ENCODE data around the gene CFAP97. TPM values are rescaled to one million over a fixed set of nuclear protein-coding genes. Genes with fewer than 3 reads are reported as not detected.

The CFAP97 gene
- total and polyA plus RNA-seq, 2 donors (not counting 1 experiment from before 2014, with no cell fraction given): 11.3 to 32.0 TPM

DNA sequence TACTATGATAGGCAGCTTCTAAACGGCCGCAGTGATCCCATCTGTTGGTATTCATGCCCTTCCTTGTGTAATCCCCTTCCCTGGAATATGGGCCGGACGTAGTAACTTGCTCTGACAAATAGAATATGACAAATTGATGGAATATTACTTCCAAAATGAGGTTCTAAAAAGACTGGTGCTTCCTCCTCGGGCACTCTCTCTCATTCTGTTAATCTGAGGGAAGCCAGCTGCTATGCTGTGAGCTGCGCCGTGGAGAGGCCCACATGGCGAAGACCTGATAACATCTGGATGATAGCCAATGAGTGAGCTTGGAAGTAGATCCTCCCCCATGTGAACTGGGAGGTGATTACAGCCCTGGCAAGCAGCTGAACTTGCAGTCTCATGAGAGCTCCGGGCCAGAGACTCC lies 88.0 kb downstream of the CFAP97 start:
- H3K4me1 ChIP-seq (ENCODE audit: control insufficient read depth in 2 of 2, insufficient read depth in 2 of 2, low read length in 2 of 2): no peaks in the 10 kb centered on the region
- no peak for TF ChIP-seq EZH2 (IDR thresholded peaks at IDR 0.05; ENCODE audit: borderline replicate concordance, insufficient read depth, low read depth, low read length, poor library complexity, severe bottlenecking)
- TF ChIP-seq, protein P1, sequence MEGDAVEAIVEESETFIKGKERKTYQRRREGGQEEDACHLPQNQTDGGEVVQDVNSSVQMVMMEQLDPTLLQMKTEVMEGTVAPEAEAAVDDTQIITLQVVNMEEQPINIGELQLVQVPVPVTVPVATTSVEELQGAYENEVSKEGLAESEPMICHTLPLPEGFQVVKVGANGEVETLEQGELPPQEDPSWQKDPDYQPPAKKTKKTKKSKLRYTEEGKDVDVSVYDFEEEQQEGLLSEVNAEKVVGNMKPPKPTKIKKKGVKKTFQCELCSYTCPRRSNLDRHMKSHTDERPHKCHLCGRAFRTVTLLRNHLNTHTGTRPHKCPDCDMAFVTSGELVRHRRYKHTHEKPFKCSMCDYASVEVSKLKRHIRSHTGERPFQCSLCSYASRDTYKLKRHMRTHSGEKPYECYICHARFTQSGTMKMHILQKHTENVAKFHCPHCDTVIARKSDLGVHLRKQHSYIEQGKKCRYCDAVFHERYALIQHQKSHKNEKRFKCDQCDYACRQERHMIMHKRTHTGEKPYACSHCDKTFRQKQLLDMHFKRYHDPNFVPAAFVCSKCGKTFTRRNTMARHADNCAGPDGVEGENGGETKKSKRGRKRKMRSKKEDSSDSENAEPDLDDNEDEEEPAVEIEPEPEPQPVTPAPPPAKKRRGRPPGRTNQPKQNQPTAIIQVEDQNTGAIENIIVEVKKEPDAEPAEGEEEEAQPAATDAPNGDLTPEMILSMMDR (IDR thresholded peaks at IDR 0.05): no peak
- no peaks in the 10 kb centered on the region for H4K20me1 ChIP-seq (ENCODE audit: control insufficient read depth, insufficient read depth, low read length, poor library complexity, severe bottlenecking)
- no peak overlapping the region for H3K4me3 Mint-ChIP-seq
- ATAC-seq (ENCODE audit: low read depth): no peak
- peaks cover 0 to 5% (median 0%) of the 10 kb centered on the region in 4 experiments for H3K27me3 ChIP-seq (replicated peaks in 1 of 4; ENCODE audit: control extremely low read depth in 1 of 4, control insufficient read depth in 3 of 4, insufficient read depth in 4 of 4, low read length in 3 of 4)
- POLR2A ChIA-PET: no interaction called here
- H3K27me3 Mint-ChIP-seq: peaks cover 16% of the 10 kb centered on the region
- H2AFZ ChIP-seq (ENCODE audit: insufficient read depth, low read depth, low read length, poor library complexity, severe bottlenecking): no peak overlapping the region
- no peak overlapping the region for H3K9ac ChIP-seq (ENCODE audit: low read length)
- DNase-seq: no peak
- H3K4me3 ChIP-seq (ENCODE audit: control extremely low read depth in 1 of 5, extremely low read depth in 1 of 5, insufficient read depth in 1 of 5, low read depth in 2 of 5, low read length in 4 of 5): no peak overlapping the region
- H3K9me3 Mint-ChIP-seq (ENCODE audit: insufficient read depth): no peaks in the 10 kb centered on the region
- no peak overlapping the region for H3K4me2 ChIP-seq (replicated peaks; ENCODE audit: low read depth, low read length, poor library complexity, severe bottlenecking)
- H3K36me3 ChIP-seq (replicated peaks in 1 of 2; ENCODE audit: control extremely low read depth in 1 of 2, control insufficient read depth in 1 of 2, extremely low read depth in 1 of 2, insufficient read depth in 2 of 2, low read length in 1 of 2): no peaks in the 10 kb centered on the region
- intact Hi-C loops (cut with micrococcal nuclease): no loop called here
- 49% methylated on average over 6 of the region's 9 CpGs for WGBS (ENCODE audit: insufficient coverage)
- no peaks in the 10 kb centered on the region for H3K9me3 ChIP-seq (ENCODE audit: control extremely low read depth in 1 of 3, control insufficient read depth in 2 of 3, insufficient read depth in 1 of 3, low read length in 2 of 3)
- H3K27ac Mint-ChIP-seq: no peak overlapping the region
- H3K4me1 Mint-ChIP-seq: no peaks in the 10 kb centered on the region
- CTCF ChIA-PET: no interaction called here
- H3K79me2 ChIP-seq (ENCODE audit: control insufficient read depth, insufficient read depth, low read length): no peaks in the 10 kb centered on the region
- H3K27ac ChIP-seq (ENCODE audit: low read length in 2 of 2): no peak overlapping the region

DNA sequence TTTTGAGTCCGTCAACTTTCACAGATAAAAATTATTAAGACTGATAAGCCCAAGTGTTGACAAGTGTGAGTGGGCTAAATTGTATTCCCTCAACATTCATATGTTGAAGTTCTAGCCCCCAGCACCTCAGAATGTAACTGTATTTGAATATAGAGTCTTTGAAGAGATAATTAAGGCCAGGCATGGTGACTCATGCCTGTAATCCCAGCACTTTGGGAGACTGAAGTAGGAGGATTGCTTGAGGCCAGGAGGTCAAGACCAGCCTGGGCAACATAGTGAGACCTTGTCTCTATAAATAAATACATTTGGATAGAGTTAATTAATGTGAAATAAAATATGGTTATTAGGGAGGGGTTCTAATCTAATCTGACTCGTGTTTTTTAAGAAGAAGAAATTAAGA lies 90.5 kb downstream of the CFAP97 start:
- Histone ChIP-seq H3K9ac (ENCODE audit: low read length) (no peak overlapping the region), H3K9me3 (ENCODE audit: control extremely low read depth in 1 of 3, control insufficient read depth in 2 of 3, insufficient read depth in 1 of 3, low read length in 2 of 3) (no peaks in the 10 kb centered on the region), H3K27ac (ENCODE audit: low read length in 2 of 2) (no peak overlapping the region), H2AFZ (ENCODE audit: insufficient read depth, low read depth, low read length, poor library complexity, severe bottlenecking) (no peak overlapping the region), H3K79me2 (ENCODE audit: control insufficient read depth, insufficient read depth, low read length) (no peaks in the 10 kb centered on the region), H4K20me1 (ENCODE audit: control insufficient read depth, insufficient read depth, low read length, poor library complexity, severe bottlenecking) (no peaks in the 10 kb centered on the region), H3K36me3 (replicated peaks in 1 of 2; ENCODE audit: control extremely low read depth in 1 of 2, control insufficient read depth in 1 of 2, extremely low read depth in 1 of 2, insufficient read depth in 2 of 2, low read length in 1 of 2) (no peaks in the 10 kb centered on the region), H3K27me3 (replicated peaks in 1 of 4; ENCODE audit: control extremely low read depth in 1 of 4, control insufficient read depth in 3 of 4, insufficient read depth in 4 of 4, low read length in 3 of 4) (peaks cover 0 to 5% (median 0%) of the 10 kb centered on the region in 4 experiments), H3K4me2 (replicated peaks; ENCODE audit: low read depth, low read length, poor library complexity, severe bottlenecking) (no peak overlapping the region), H3K4me3 (ENCODE audit: control extremely low read depth in 1 of 5, extremely low read depth in 1 of 5, insufficient read depth in 1 of 5, low read depth in 2 of 5, low read length in 4 of 5) (no peak overlapping the region), H3K4me1 (ENCODE audit: control insufficient read depth in 2 of 2, insufficient read depth in 2 of 2, low read length in 2 of 2) (no peaks in the 10 kb centered on the region)
- peaks cover 9% of the 10 kb centered on the region for H3K27me3 Mint-ChIP-seq
- no peak overlapping the region for H3K27ac Mint-ChIP-seq
- TF ChIP-seq, protein P1 (IDR thresholded peaks at IDR 0.05): no peak
- TF ChIP-seq EZH2 (IDR thresholded peaks at IDR 0.05; ENCODE audit: borderline replicate concordance, insufficient read depth, low read depth, low read length, poor library complexity, severe bottlenecking): no peak
- no peak for ATAC-seq (ENCODE audit: low read depth)
- no peaks in the 10 kb centered on the region for H3K9me3 Mint-ChIP-seq (ENCODE audit: insufficient read depth)
- no peak overlapping the region for H3K4me3 Mint-ChIP-seq
- no CpG with 5 or more reads among the region's 2 CpGs for WGBS (ENCODE audit: insufficient coverage)
- H3K4me1 Mint-ChIP-seq: no peaks in the 10 kb centered on the region
- intact Hi-C loops (cut with micrococcal nuclease): no loop called here
- ChIA-PET CTCF (no interaction called here), POLR2A (no interaction called here)
- no peak for DNase-seq
